ENCODE results near the gene KCNG3. TPM values are rescaled to one million over a fixed set of nuclear protein-coding genes. Genes with fewer than 3 reads are reported as not detected.
A peak's percentile ranks its signal among the peaks of the same experiment; 100 is the strongest.

KCNG3 gene
- total RNA-seq, 1 donor from 2014 or later, result 0.16 TPM

DNA sequence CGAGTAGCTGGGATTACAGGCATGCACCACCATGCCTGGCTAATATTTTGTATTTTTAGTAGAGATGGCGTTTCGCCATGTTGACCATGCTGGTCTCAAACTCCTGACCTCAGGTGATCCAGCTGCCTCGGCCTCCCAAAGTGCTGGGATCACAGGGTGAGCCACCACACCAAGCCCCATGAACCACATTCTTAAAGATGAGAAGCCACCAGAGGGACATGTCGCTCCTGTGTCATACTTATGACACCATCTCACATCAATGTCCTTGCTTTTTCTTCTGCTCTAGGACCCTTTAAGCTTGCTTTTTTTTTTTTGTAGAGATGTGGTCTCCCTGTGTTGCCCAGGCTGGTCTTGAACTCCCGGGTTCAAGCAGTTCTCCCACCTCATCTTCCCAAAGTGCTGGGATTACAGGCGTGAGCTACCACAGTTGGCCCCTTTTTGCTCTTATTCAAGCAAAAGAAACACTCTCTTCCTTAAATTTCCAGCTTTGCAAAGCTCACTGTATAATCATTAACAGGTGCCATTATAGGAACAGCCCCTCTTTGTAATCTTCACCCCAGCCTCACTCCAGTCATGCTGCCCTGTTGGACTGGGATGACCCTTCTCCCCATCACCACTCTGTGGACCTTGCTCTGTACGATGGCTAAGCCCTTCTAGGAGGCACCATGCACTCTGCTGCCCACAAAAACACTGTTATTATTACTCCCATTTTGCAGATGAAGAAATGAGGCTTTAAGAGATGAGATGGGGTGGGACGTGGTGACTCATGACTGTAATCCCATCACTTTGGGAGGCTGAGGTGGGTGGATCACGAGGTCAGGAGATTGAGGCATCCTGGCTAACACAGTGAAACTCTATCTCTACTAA is 10.8 kb upstream of the KCNG3 start:
- Mint-ChIP-seq H3K36me3 (ENCODE audit: low read depth) (no peaks in the 10 kb centered on the region), H3K9me3 (no peaks in the 10 kb centered on the region), H3K4me3 (ENCODE audit: low read depth) (no peak overlapping the region), H3K27ac (no peak overlapping the region), H3K27me3 (ENCODE audit: low read depth) (no peaks in the 10 kb centered on the region), H3K4me1 (ENCODE audit: low read depth) (no peaks in the 10 kb centered on the region)
- no peak for DNase-seq (ENCODE audit: low spot score)
- intact Hi-C loops (cut with micrococcal nuclease), result no loop called here

DNA sequence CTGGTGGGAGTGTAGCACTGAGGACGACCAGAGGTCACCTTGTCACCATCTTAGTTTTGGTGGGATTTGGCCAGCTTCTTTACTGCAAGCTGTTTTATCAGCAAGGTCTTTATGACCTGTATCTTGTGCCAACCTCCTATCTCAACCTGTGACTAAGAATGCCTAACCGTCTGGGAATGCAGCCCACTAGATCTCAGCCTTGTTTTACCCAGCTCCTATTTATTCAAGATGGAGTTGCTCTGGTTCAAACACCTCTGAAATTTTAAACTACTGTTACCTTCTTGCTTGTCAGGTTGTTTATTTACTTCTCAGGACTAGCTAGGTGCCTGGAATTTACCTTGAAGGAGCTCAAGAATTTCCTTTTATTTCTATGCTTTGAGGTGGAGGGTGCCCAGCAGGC is 9.5 kb upstream of the KCNG3 start:
- Mint-ChIP-seq H3K27ac (no peak overlapping the region), H3K36me3 (ENCODE audit: low read depth) (no peaks in the 10 kb centered on the region), H3K4me1 (ENCODE audit: low read depth) (no peaks in the 10 kb centered on the region), H3K9me3 (no peaks in the 10 kb centered on the region), H3K27me3 (ENCODE audit: low read depth) (no peaks in the 10 kb centered on the region), H3K4me3 (ENCODE audit: low read depth) (no peak overlapping the region)
- DNase-seq (ENCODE audit: low spot score), result no peak
- intact Hi-C loops (cut with micrococcal nuclease), result no loop called here

DNA sequence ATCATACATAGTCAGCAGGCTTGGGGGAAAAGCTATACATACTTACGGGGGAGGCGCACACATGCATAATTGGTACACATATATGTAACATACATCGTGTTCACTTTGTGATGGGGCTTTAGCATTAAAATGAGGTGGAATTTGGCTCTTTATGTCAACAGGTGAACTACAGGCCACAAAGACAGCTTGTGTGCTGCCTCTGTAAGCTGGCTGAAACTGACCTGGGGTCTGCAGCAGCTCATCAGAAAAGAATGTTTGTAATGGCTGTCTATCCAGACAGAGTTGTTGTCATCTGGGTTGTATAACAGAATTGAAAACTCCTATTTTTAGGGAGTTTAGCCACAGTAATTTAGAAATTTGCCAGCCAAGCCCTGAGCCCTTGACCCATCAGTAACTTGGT is 4.7 kb upstream of the KCNG3 start:
- intact Hi-C loops (cut with micrococcal nuclease), result no loop called here

DNA sequence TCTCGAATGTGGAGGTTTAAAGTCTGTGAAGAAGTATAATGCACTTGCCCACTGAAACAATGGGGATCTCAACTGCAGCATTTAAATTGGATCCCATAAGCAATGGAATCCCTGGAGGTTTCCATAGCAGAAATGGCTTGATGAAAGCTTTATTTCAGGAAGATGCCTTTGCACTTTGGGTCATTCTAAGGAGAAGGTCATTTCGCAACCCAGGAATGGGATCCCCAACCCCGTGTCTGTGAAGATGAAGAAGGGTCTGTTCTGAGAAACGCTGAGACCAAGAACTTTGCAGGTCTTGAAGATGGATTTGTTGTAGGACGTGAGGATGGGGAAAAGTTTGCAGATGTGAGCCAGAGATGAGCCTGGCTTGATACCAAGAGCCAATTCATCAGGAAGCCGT is 1.8 kb upstream of the KCNG3 start:
- no peak for DNase-seq (ENCODE audit: low spot score)
- Mint-ChIP-seq H3K9me3 (no peaks in the 10 kb centered on the region), H3K4me1 (ENCODE audit: low read depth) (peaks cover 8% of the 10 kb centered on the region), H3K4me3 (ENCODE audit: low read depth) (no peak overlapping the region), H3K27me3 (ENCODE audit: low read depth) (peaks cover 27% of the 10 kb centered on the region), H3K36me3 (ENCODE audit: low read depth) (peaks cover 2% of the 10 kb centered on the region), H3K27ac (no peak overlapping the region)
- intact Hi-C loops (cut with micrococcal nuclease), result loop anchor here (1.0 to 2.0 kb wide), 3 partner anchors 71 to 168 kb away; no protein-coding TSS in a partner anchor

More for the DNA sequence above, 4.7 kb upstream of the KCNG3 start:
- no peak overlapping the region for H3K4me3 Mint-ChIP-seq (ENCODE audit: low read depth)
- H3K27me3 Mint-ChIP-seq (ENCODE audit: low read depth), result peaks cover 13% of the 10 kb centered on the region
- no peaks in the 10 kb centered on the region for H3K36me3 Mint-ChIP-seq (ENCODE audit: low read depth)
- DNase-seq (ENCODE audit: low spot score), result no peak
- no peaks in the 10 kb centered on the region for H3K9me3 Mint-ChIP-seq
- H3K4me1 Mint-ChIP-seq (ENCODE audit: low read depth), result peaks cover 7% of the 10 kb centered on the region
- no peak overlapping the region for H3K27ac Mint-ChIP-seq

DNA sequence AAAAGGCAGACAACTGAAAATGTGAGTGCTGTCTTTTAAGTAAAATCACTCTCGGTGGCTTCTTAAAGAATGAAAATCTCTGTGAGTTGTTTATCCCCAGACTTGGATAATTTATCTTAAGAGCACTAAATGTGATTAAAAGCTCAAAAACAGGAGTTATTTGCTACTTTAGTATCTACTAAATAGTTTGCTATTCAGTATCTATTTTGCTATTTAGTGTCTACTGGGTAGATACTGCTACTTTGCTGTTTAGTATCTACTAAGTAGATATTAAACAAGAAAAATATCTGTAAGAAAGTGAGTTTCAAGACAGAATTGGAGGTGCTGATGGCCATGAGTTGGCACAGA is 1.4 kb upstream of the KCNG3 start:
- H3K27ac Mint-ChIP-seq, result no peak overlapping the region
- H3K27me3 Mint-ChIP-seq (ENCODE audit: low read depth), result peaks cover 30% of the 10 kb centered on the region
- intact Hi-C loops (cut with micrococcal nuclease), result loop anchor here (1.0 to 2.0 kb wide), 3 partner anchors 72 to 168 kb away; no protein-coding TSS in a partner anchor
- H3K4me3 Mint-ChIP-seq (ENCODE audit: low read depth), result peak overlapping the region; percentile 89
- no peak for DNase-seq (ENCODE audit: low spot score)
- peaks cover 8% of the 10 kb centered on the region for H3K4me1 Mint-ChIP-seq (ENCODE audit: low read depth)
- peaks cover 2% of the 10 kb centered on the region for H3K36me3 Mint-ChIP-seq (ENCODE audit: low read depth)
- no peaks in the 10 kb centered on the region for H3K9me3 Mint-ChIP-seq

DNA sequence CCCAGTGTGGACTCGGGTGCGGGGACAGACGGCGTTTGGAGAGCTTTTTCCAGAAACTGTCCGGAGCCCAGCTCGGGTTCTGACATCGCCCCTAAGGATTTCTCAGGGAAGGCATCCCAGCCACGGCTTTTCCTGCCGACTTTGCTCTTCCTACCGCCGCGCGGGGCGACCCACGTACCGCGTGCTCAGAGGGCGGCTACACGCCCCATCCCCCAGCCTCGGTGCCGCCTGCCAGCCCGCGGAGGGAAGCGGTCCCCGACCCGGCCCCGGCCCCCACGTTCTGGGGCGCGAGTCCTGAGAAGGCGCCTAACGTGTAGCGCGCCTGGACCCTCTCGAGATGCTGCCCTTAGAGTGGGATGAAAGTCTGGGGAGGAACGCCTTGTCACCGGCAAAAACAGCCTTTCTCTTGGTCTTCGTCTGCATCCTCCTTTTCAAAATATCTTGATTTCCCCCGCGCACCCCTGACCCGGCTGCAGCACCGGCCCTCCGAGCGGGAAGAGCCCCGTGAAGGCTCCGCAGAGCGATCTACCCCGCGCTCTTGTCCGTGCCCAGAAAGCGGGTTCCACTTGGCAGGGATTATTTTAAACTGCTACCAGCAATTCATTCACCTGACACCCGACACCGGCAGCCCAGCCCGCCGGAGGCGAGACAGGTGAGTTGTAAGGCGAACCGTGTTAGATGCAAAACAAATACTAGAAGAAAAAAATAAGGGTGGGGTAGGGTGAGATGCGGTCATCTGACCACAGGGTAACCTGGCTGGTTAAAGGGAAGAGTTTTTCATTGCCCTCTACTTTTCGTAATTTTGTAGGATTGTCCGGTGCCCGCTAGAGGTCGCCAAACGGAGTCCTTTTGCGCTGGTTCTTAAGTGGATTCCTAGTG is 812 bp upstream of the KCNG3 start:
- intact Hi-C loops (cut with micrococcal nuclease), result loop anchor here (1.0 to 2.0 kb wide), 5 partner anchors 72 to 316 kb away; partner anchors contain the start of gene COX7A2L
- Mint-ChIP-seq H3K4me1 (ENCODE audit: low read depth) (peaks cover 8% of the 10 kb centered on the region), H3K27ac (peak overlapping the region; percentile 72), H3K4me3 (ENCODE audit: low read depth) (peak overlapping the region; percentile 89), H3K9me3 (no peaks in the 10 kb centered on the region), H3K36me3 (ENCODE audit: low read depth) (peaks cover 2% of the 10 kb centered on the region), H3K27me3 (ENCODE audit: low read depth) (peaks cover 34% of the 10 kb centered on the region)
- DNase-seq (ENCODE audit: low spot score), result peak; percentile 70

DNA sequence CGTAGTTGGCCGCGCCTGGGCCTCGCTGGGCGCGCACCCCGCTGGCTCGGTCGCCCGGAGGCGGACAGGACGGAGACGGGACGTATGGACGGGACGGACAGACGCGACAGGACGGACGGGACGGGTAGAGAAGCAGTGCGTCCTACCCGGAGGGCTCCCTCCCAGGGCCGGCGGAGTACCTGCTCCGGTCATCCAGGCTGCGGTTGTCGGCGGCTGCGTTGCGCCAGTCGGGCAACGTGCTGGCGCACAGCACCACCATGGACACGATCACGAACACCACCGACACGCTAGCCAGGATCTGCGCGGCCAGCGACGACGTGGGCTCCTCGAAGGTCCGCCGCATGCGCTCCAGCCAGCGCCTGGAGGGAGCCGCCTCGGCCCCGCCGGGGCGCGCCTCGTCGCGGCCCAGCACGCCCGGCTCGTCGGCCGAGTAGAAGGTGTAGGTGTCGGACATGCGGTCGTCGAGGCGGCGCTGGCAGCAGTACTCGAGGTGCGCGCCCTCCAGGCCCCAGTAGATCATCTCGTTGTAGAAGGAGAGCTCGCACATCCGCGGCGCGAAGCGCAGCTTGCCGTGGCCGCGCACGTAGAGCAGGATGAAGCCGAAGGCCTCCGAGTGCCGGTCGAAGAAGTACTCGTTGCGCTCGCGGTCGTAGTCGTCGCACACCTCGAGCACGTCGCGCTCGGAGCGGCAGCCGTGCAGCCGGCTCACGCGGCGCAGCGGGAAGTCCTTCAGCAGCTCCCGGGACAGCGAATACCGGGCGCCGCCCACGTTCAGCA is 903 bp downstream of the KCNG3 start:
- peak overlapping the region; percentile 49 for H3K4me3 Mint-ChIP-seq (ENCODE audit: low read depth)
- DNase-seq (ENCODE audit: low spot score), result peak; percentile 24

DNA sequence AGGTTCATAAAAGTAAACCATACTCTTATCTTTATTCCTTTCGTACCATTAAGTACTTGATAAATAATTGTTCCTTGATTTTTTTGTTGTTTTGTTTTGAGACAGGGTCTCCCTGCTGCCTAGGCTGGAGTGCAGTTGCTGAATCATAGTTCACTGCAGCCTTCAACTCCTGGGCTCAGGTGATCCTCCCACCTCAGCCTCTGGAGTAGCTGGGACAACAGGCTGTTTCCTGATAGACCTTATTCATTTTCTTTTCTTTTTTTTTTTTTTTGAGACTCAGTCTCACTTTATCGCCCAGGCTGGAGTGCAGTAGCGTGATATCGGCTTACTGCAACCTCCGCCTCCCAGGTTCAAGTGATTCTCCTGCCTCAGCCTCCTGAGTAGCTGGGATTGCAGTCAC is 5.5 kb downstream of the KCNG3 start:
- Mint-ChIP-seq H3K27me3 (ENCODE audit: low read depth) (peaks cover 33% of the 10 kb centered on the region), H3K4me3 (ENCODE audit: low read depth) (no peak overlapping the region), H3K4me1 (ENCODE audit: low read depth) (peaks cover 2% of the 10 kb centered on the region), H3K27ac (no peak overlapping the region), H3K9me3 (no peaks in the 10 kb centered on the region), H3K36me3 (ENCODE audit: low read depth) (peaks cover 2% of the 10 kb centered on the region)
- intact Hi-C loops (cut with micrococcal nuclease), result no loop called here
- DNase-seq (ENCODE audit: low spot score), result no peak

More for the DNA sequence above, 903 bp downstream of the KCNG3 start:
- Mint-ChIP-seq H3K36me3 (ENCODE audit: low read depth) (peaks cover 2% of the 10 kb centered on the region), H3K9me3 (no peaks in the 10 kb centered on the region), H3K27ac (no peak overlapping the region), H3K4me1 (ENCODE audit: low read depth) (peaks cover 8% of the 10 kb centered on the region), H3K27me3 (ENCODE audit: low read depth) (peaks cover 34% of the 10 kb centered on the region)
- intact Hi-C loops (cut with micrococcal nuclease), result no loop called here

DNA sequence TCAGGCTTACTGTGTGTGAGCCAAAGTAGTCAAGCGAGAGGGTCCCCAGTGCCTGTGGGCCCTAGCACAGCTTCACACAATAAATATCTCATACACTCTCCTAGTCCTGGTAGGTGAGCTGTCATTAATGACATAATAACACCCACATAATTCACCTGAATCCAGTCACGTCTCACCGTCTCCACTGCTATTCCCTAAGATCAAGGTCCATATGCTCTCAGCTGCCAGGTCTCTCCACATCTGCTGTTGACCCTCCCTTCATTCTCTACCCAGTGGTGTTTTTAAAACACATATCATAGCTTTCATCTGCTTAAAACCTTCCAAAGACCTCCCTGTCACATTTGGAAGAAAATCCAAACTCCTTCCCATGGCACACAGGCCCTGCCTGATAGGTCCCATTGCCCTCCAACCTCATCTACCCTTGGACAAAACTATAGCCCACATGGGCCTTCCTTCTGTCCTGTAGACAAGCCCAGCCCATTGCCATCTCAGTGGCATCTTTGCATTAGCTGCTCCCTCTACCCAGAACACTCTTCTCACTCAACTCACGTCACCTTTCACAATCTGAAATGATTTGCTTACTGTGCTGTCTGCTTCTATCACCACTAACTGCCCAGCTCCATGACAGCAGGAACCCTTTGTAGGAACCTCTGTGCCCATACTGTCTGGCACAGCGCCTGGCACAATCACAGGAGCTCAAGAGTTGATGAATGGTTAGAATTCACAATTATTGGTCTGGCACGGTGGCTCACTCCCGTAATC is 7.5 kb downstream of the KCNG3 start:
- intact Hi-C loops (cut with micrococcal nuclease), result no loop called here
- H3K4me3 Mint-ChIP-seq (ENCODE audit: low read depth), result no peak overlapping the region
- no peak for DNase-seq (ENCODE audit: low spot score)
- H3K9me3 Mint-ChIP-seq, result no peaks in the 10 kb centered on the region
- peaks cover 24% of the 10 kb centered on the region for H3K27me3 Mint-ChIP-seq (ENCODE audit: low read depth)
- H3K4me1 Mint-ChIP-seq (ENCODE audit: low read depth), result no peaks in the 10 kb centered on the region
- no peaks in the 10 kb centered on the region for H3K36me3 Mint-ChIP-seq (ENCODE audit: low read depth)
- no peak overlapping the region for H3K27ac Mint-ChIP-seq

DNA sequence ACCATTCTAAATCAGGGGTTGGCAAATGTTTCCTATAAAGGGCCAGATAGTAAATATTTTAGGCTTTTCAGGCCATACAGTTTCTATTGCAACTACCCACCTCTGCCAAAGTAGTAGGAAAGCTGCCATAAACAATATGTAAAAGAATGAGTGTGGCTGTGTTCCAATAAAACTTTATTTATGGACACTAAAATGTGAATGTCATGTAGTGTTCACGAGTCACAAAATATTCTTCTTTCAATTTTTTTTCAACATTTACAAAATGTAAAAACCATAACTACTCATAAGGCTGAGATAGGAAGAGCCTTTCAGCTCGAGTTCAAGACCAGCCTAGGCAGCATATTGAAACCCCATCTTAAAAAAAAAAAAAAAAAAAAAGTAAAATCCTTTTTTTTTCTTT is 13.4 kb downstream of the KCNG3 start:
- intact Hi-C loops (cut with micrococcal nuclease), result no loop called here
- no peaks in the 10 kb centered on the region for H3K9me3 Mint-ChIP-seq
- H3K36me3 Mint-ChIP-seq (ENCODE audit: low read depth), result no peaks in the 10 kb centered on the region
- no peaks in the 10 kb centered on the region for H3K4me1 Mint-ChIP-seq (ENCODE audit: low read depth)
- no peak for DNase-seq (ENCODE audit: low spot score)
- H3K4me3 Mint-ChIP-seq (ENCODE audit: low read depth), result no peak overlapping the region
- H3K27me3 Mint-ChIP-seq (ENCODE audit: low read depth), result peaks cover 3% of the 10 kb centered on the region
- H3K27ac Mint-ChIP-seq, result no peak overlapping the region

DNA sequence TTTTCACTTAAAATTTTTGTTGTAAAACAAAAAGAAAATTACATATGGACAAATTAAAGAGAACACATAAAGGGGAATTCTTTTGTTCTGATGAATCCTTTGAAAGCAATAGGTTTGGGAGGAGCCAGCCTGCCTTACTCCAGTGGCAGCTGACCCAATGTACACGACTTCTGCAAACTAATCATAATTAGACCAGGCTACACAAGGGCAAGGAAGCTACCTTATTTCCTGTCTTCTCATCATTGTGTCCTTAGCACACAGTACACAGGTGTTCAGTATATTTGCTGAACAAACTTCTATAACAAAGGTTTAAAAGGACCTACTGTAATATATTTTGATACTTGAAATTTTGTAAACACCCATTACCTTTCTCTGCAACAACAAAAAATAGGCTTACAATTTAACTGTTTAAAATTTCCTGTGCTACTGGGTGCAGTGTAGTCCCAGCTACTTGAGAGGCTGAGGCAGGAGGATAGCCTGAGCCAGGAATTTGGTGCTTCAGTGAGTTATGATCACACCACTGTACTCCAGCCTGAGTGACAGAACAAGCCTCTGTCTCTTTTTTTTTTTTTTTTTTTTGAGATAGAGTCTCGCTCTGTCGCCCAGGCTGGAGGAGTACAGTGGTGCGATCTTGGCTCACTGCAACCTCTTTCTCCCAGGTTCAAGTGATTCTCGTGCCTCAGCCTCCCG is 18.9 kb downstream of the KCNG3 start:
- intact Hi-C loops (cut with micrococcal nuclease), result no loop called here
- no peaks in the 10 kb centered on the region for H3K36me3 Mint-ChIP-seq (ENCODE audit: low read depth)
- no peak for DNase-seq (ENCODE audit: low spot score)
- H3K4me3 Mint-ChIP-seq (ENCODE audit: low read depth), result no peak overlapping the region
- H3K9me3 Mint-ChIP-seq, result no peaks in the 10 kb centered on the region
- no peaks in the 10 kb centered on the region for H3K4me1 Mint-ChIP-seq (ENCODE audit: low read depth)
- peaks cover under 1% of the 10 kb centered on the region for H3K27me3 Mint-ChIP-seq (ENCODE audit: low read depth)
- no peak overlapping the region for H3K27ac Mint-ChIP-seq
